Fibroblast of lung (primary cell): Measurements from ENCODE around the gene IL1B. TPM values are rescaled to one million over a fixed set of nuclear protein-coding genes. Genes with fewer than 3 reads are reported as not detected.

Experiments used
- DNase-seq, 2 donors: peaks; one replicate each; pipeline versions ENCODE4 v3.0.0 to v3.0.0-alpha.2; 2010; ENCODE audit warnings: low read depth in 2 of 2
- H2AFZ ChIP-seq: 2 replicates; pipeline ENCODE4 v1.5.1; 2012; ENCODE audit warnings: low read length, control low read depth, inconsistent platforms
- H3K27ac ChIP-seq: 2 replicates; pipeline ENCODE4 v1.5.1; 2011; ENCODE audit warnings: low read length, control low read depth; ENCODE audit not compliant: insufficient read depth
- H3K27me3 ChIP-seq: 2 replicates; pipeline ENCODE4 v1.5.1; 2011; ENCODE audit warnings: mild to moderate bottlenecking, low read length; ENCODE audit not compliant: control insufficient read depth, insufficient read depth
- H3K36me3 ChIP-seq: 2 replicates; pipeline ENCODE4 v1.5.1; 2011; ENCODE audit warnings: low read length; ENCODE audit not compliant: control insufficient read depth, insufficient read depth
- H3K4me1 ChIP-seq: 2 replicates; pipeline ENCODE4 v1.5.1; 2011; ENCODE audit warnings: low read length; ENCODE audit not compliant: control insufficient read depth, insufficient read depth; ENCODE audit errors: extremely low read depth
- H3K4me2 ChIP-seq: 2 replicates; pipeline ENCODE4 v1.5.1; 2011; ENCODE audit warnings: low read length, control low read depth; ENCODE audit not compliant: insufficient read depth; ENCODE audit errors: extremely low read depth
- H3K4me3 ChIP-seq, 4 experiments: fragments of 200-600 bp in 1 of 4; sonication (generic) in 1 of 4; replicated peaks in 1 of 4; 2 replicates each; pipeline ENCODE4 v1.5.1; 2011 to 2016; ENCODE audit warnings: low read length in 4 of 4, low read depth in 3 of 4, mild to moderate bottlenecking in 3 of 4, control low read depth in 2 of 4, inconsistent platforms in 1 of 4, mixed read lengths in 1 of 4; ENCODE audit not compliant: insufficient read depth in 1 of 4; ENCODE audit errors: control extremely low read depth in 1 of 4
- H3K79me2 ChIP-seq: 2 replicates; pipeline ENCODE4 v1.5.1; 2012; ENCODE audit warnings: mild to moderate bottlenecking, low read length, inconsistent platforms; ENCODE audit not compliant: control insufficient read depth, insufficient read depth
- H3K9ac ChIP-seq: 2 replicates; pipeline ENCODE4 v1.5.1; 2011; ENCODE audit warnings: mild to moderate bottlenecking, low read length, control low read depth; ENCODE audit not compliant: insufficient read depth
- H3K9me3 ChIP-seq: 2 replicates; pipeline ENCODE4 v1.5.1; 2012; ENCODE audit warnings: low read depth, low read length; ENCODE audit not compliant: control insufficient read depth, insufficient read depth
- H4K20me1 ChIP-seq: 2 replicates; pipeline ENCODE4 v1.5.1; 2011; ENCODE audit warnings: low read length; ENCODE audit not compliant: control insufficient read depth, insufficient read depth; ENCODE audit errors: extremely low read depth
- CTCF ChIP-seq, 2 donors: IDR thresholded peaks in 1 of 2; conservative IDR thresholded peaks in 1 of 2; 1 replicate in 1 of 2; 2 replicates in 1 of 2; pipeline ENCODE4 v1.5.1; 2011 to 2012; ENCODE audit warnings: low read length in 2 of 2, control low read depth in 1 of 2, inconsistent platforms in 1 of 2, low read depth in 1 of 2, mild to moderate bottlenecking in 1 of 2
- EZH2 ChIP-seq: IDR thresholded peaks from 2 replicates; pipeline ENCODE4 v1.5.1; 2012; ENCODE audit warnings: low read length, control low read depth, mild to moderate bottlenecking; ENCODE audit errors: missing control alignments
- polyA plus RNA-seq, 2 donors: library from polyadenylated mRNA; depleted of rRNA in 1 of 2; stranded (reverse) in 1 of 2; unstranded in 1 of 2; fragments of >200 nt; gene quantifications; 2 replicates each; pipeline ENCODE4 v1.2.1, GENCODE V29; 2011 to 2012; ENCODE audit warnings: missing spikeins in 1 of 2
- total RNA-seq: library from RNA; depleted of rRNA; stranded (reverse); fragments of >200 nt; gene quantifications from 2 replicates; pipeline ENCODE4 v1.2.1, GENCODE V29; 2014

IL1B gene
- total and polyA plus RNA-seq, 2 donors (not counting 1 experiment from before 2014, with no cell fraction given), result 0.23 TPM; not detected in 1

- Histone ChIP-seq H3K27ac (peak overlapping the region; percentile 13), H3K36me3 (no peaks in the 10 kb centered on the region), H3K9me3 (no peaks in the 10 kb centered on the region), H3K9ac (no peak overlapping the region), H3K27me3 (no peaks in the 10 kb centered on the region), H3K79me2 (no peaks in the 10 kb centered on the region), H2AFZ (no peak overlapping the region), H4K20me1 (no peaks in the 10 kb centered on the region), H3K4me2 (no peak overlapping the region), H3K4me1 (peaks cover 5% of the 10 kb centered on the region), H3K4me3 (no peak overlapping the region)
- no peak for TF ChIP-seq EZH2
- no peak for TF ChIP-seq CTCF (conservative IDR thresholded peaks at IDR 0.05 in 1 of 2, IDR thresholded peaks at IDR 0.05 in 1 of 2; ENCODE audit: low read depth in 1 of 2, low read length in 2 of 2)
- DNase-seq, result no peak
Measured at GRCh38 chr2:112813280-112813966, 23.2 kb downstream of the IL1B start.

- H2AFZ ChIP-seq, result no peak overlapping the region
- peak; percentile 72 to 91 for DNase-seq
- peak overlapping the region; percentile 17 for H3K4me2 ChIP-seq
- no peaks in the 10 kb centered on the region for H3K9me3 ChIP-seq
- peaks cover 5% of the 10 kb centered on the region for H3K4me1 ChIP-seq
- no peak overlapping the region for H3K9ac ChIP-seq
- no peak for TF ChIP-seq CTCF (conservative IDR thresholded peaks at IDR 0.05 in 1 of 2, IDR thresholded peaks at IDR 0.05 in 1 of 2; ENCODE audit: low read depth in 1 of 2, low read length in 2 of 2)
- TF ChIP-seq EZH2, result no peak
- H3K79me2 ChIP-seq, result no peaks in the 10 kb centered on the region
- no peaks in the 10 kb centered on the region for H4K20me1 ChIP-seq
- H3K4me3 ChIP-seq, result no peak overlapping the region
- no peaks in the 10 kb centered on the region for H3K36me3 ChIP-seq
- H3K27ac ChIP-seq, result peak overlapping the region; percentile 45
- no peaks in the 10 kb centered on the region for H3K27me3 ChIP-seq
Measured at GRCh38 chr2:112812318-112813267, 24.0 kb downstream of the IL1B start.

GRCh38 chr2:112811841-112812306 is 24.7 kb downstream of the IL1B start:
- no peak overlapping the region for H3K4me3 ChIP-seq
- no peaks in the 10 kb centered on the region for H3K9me3 ChIP-seq
- TF ChIP-seq CTCF (conservative IDR thresholded peaks at IDR 0.05 in 1 of 2, IDR thresholded peaks at IDR 0.05 in 1 of 2; ENCODE audit: low read depth in 1 of 2, low read length in 2 of 2) (no peak), EZH2 (no peak)
- no peaks in the 10 kb centered on the region for H3K27me3 ChIP-seq
- H3K36me3 ChIP-seq, result no peaks in the 10 kb centered on the region
- DNase-seq, result peak; percentile 64 to 86
- H3K79me2 ChIP-seq, result no peaks in the 10 kb centered on the region
- no peak overlapping the region for H3K4me2 ChIP-seq
- peaks cover 5% of the 10 kb centered on the region for H3K4me1 ChIP-seq
- no peak overlapping the region for H3K9ac ChIP-seq
- no peaks in the 10 kb centered on the region for H4K20me1 ChIP-seq
- peak overlapping the region; percentile 1 for H2AFZ ChIP-seq
- H3K27ac ChIP-seq, result no peak overlapping the region
